GM10847 (cell line): ENCODE data around the gene DSC2.

Source experiments
- POLR2A ChIP-seq: IDR thresholded peaks from 2 replicates; pipeline ENCODE4 v1.6.1; 2011; ENCODE audit not compliant: insufficient read length; ENCODE audit errors: extremely low read depth

The DSC2 gene

DNA sequence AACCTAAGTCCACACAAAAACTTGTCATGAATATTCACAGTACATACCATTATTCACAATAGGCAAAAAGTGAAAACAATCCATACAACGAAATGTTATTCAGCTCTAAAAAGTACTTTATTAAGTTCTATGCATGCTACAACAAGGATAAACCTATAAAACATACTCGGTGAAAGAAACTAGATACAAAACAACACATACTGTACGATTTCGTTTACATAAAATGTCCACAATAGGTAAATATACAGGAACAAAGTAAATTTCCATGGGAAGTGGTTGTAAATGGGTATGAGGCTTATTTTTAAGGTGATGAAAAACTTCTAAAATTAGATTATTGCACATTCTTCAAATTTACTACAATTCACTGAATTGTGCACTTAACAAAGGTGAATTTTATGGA is 67.7 kb downstream of the DSC2 start:
- no peak for TF ChIP-seq POLR2A

- no peak for TF ChIP-seq POLR2A
Measured at GRCh38 chr18:31030574-31031278, 71.5 kb downstream of the DSC2 start.

DNA sequence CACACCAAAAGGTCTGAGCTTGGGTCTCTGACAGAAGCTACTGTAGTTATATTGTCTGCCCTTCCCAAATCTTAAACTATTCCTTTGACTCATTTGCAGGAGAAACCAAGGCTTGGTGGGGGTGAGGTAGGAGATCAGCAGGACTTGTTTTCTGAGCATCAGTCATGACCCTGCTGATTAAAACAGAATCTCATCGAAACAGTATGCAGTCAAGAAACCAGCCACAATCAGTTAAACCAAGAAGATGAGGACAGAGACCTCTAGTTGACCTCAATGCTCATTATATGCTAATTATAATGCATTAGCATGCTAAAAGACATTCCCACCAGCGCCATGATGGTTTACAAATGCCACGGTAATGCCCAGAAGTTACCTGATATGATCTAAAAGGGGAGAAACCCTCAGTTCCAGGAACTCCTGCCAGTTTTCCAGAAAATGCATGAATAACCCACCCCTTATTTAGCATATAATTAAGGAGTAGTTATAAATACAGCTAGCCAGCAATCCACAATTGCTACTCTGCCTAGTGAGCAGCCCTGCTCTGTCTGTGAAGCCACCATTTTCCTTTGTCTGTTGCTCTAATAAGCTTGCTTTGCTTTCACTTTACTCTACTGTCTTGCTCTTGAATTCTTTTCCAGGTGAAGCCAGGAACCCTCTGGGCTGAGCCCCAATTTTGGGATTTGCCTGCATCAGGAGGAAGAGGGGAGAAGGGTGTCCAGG is 86.3 kb downstream of the DSC2 start:
- TF ChIP-seq POLR2A, result no peak

DNA sequence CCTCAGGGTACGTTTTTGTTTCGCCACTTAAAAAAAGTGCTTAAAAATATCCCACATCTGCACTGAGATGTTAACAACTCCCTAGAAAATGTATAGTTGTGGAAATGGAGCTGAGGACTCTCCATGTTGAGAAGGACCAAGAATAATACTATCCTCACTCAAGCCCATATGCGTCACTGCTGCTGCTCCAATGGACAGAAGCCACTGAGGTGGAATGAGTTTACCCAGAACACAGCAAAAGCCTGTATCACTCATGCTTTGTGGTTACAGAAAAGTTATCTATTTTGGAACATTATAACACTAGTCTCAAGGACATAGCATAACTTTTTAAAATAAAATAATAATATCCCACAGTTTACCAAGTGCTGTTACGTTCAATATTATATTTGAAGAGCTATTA is 91.6 kb downstream of the DSC2 start:
- TF ChIP-seq POLR2A, result no peak
